Breast epithelium (tissue), 4 donors: Measurements from ENCODE around the gene EHD3. TPM values are rescaled to one million over a fixed set of nuclear protein-coding genes. Genes with fewer than 3 reads are reported as not detected.

Experiments used
- DNase-seq, 2 donors: peaks; one replicate each; pipeline ENCODE4 v3.0.0-alpha.2; 2019; ENCODE audit warnings: low spot score in 2 of 2
- H3K27ac ChIP-seq, 2 donors: fragments of 200-600 bp; sonication (generic) in 1 of 2; one replicate each; pipeline ENCODE4 v1.5.1; 2016 to 2019; ENCODE audit warnings: mild to moderate bottlenecking in 1 of 2
- H3K27me3 ChIP-seq, 2 donors: fragments of 200-600 bp; sonication (generic) in 1 of 2; one replicate each; pipeline versions ENCODE4 v1.5.1 to v1.6.0; 2017 to 2019; ENCODE audit warnings: control low read depth in 1 of 2, mild to moderate bottlenecking in 1 of 2
- H3K36me3 ChIP-seq: fragments of 200-600 bp; one replicate; pipeline ENCODE4 v1.5.1; 2019
- H3K4me1 ChIP-seq, 2 donors: fragments of 200-600 bp; sonication (generic); one replicate each; pipeline ENCODE4 v1.5.1; 2016 to 2019; ENCODE audit warnings: control low read depth in 1 of 2
- H3K4me3 ChIP-seq, 3 donors: fragments of 200-600 bp; sonication (generic); 1 replicate in 2 of 3; 2 replicates in 1 of 3; pipeline ENCODE4 v1.5.1; 2016 to 2019; ENCODE audit warnings: mild to moderate bottlenecking in 3 of 3, moderate library complexity in 2 of 3
- H3K9me3 ChIP-seq, 2 donors: fragments of 200-600 bp; sonication (generic) in 1 of 2; one replicate each; pipeline ENCODE4 v1.5.1; 2016 to 2019; ENCODE audit warnings: control low read depth in 1 of 2
- POLR2A ChIP-seq: fragments of 450-650 bp; IDR thresholded peaks from one replicate; pipeline ENCODE4 v1.6.1; 2016; ENCODE audit warnings: antibody characterized with exemption, mild to moderate bottlenecking, moderate library complexity
- POLR2AphosphoS5 ChIP-seq, 3 donors: sonication (generic); formaldehyde crosslinking; IDR thresholded peaks; one replicate each; pipeline ENCODE4 v1.6.1; 2017; ENCODE audit warnings: antibody characterized with exemption in 3 of 3
- intact Hi-C: fragments of 100-400 bp; cut with DNase I; formaldehyde crosslinking; loops from one replicate; pipeline ENCODE4 v1.15.1; 2023; ENCODE audit warnings: low total_unique reads
- total RNA-seq, 3 donors: library from RNA; depleted of rRNA; stranded (reverse); fragments of >200 nt; gene quantifications; one replicate each; pipeline ENCODE4 v1.1.0, GENCODE V29; 2016
- TF ChIP-seq, protein P1 (sequence below), 3 donors: fragments of 450-650 bp; IDR thresholded peaks; one replicate each; pipeline ENCODE4 v1.5.1; 2016 to 2017; ENCODE audit warnings: antibody characterized with exemption in 3 of 3, mild to moderate bottlenecking in 3 of 3, moderate library complexity in 3 of 3

EHD3 gene
- total RNA-seq, 3 donors from 2014 or later = 2.7 to 10.1 (median 9.2) TPM

- H3K9me3 ChIP-seq = no peaks in the 10 kb centered on the region
- no peaks in the 10 kb centered on the region for H3K27me3 ChIP-seq
- intact Hi-C loops = no loop called here
- H3K36me3 ChIP-seq = no peaks in the 10 kb centered on the region
- H3K4me3 ChIP-seq = no peak overlapping the region
- H3K4me1 ChIP-seq = no peaks in the 10 kb centered on the region
- H3K27ac ChIP-seq = no peak overlapping the region
- DNase-seq = no peak
- TF ChIP-seq, protein P1, sequence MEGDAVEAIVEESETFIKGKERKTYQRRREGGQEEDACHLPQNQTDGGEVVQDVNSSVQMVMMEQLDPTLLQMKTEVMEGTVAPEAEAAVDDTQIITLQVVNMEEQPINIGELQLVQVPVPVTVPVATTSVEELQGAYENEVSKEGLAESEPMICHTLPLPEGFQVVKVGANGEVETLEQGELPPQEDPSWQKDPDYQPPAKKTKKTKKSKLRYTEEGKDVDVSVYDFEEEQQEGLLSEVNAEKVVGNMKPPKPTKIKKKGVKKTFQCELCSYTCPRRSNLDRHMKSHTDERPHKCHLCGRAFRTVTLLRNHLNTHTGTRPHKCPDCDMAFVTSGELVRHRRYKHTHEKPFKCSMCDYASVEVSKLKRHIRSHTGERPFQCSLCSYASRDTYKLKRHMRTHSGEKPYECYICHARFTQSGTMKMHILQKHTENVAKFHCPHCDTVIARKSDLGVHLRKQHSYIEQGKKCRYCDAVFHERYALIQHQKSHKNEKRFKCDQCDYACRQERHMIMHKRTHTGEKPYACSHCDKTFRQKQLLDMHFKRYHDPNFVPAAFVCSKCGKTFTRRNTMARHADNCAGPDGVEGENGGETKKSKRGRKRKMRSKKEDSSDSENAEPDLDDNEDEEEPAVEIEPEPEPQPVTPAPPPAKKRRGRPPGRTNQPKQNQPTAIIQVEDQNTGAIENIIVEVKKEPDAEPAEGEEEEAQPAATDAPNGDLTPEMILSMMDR (IDR thresholded peaks at IDR 0.05) = no peak
- TF ChIP-seq POLR2A (no peak), POLR2AphosphoS5 (IDR thresholded peaks at IDR 0.05) (no peak)
These were observed 78.9 kb downstream of the EHD3 start for GRCh38 chr2:31312898-31313297.

GRCh38 chr2:31314761-31315160 is 80.8 kb downstream of the EHD3 start:
- no peaks in the 10 kb centered on the region for H3K9me3 ChIP-seq
- H3K4me3 ChIP-seq = no peak overlapping the region
- no peak overlapping the region for H3K27ac ChIP-seq
- DNase-seq = no peak
- TF ChIP-seq, protein P1 (IDR thresholded peaks at IDR 0.05) = no peak
- TF ChIP-seq POLR2A (no peak), POLR2AphosphoS5 (IDR thresholded peaks at IDR 0.05) (no peak)
- intact Hi-C loops = no loop called here
- no peaks in the 10 kb centered on the region for H3K36me3 ChIP-seq
- H3K27me3 ChIP-seq = no peaks in the 10 kb centered on the region
- H3K4me1 ChIP-seq = no peaks in the 10 kb centered on the region

DNA sequence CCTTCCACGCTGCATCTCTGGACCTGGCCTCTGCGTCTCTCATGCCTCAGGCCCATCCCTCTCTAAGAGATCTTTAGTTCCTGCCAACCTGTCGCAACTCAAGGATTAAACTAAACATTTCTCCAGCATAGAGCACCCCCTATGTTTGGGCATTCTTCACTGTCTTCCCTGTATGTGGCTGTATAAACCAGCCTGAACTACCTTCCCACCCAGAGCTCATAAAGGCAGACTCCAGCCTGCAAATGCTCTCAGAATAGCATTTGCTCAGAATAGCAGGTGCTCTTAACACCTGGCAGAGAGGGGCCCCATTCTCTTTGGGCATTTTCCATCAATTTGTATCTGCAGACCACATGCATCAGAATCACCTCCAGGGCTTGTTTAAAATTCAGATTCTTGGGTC is 83.4 kb downstream of the EHD3 start:
- no peak for DNase-seq
- Histone ChIP-seq H3K4me3 (no peak overlapping the region), H3K4me1 (no peaks in the 10 kb centered on the region), H3K27ac (no peak overlapping the region), H3K9me3 (no peaks in the 10 kb centered on the region), H3K27me3 (no peaks in the 10 kb centered on the region), H3K36me3 (no peaks in the 10 kb centered on the region)
- TF ChIP-seq, protein P1 (IDR thresholded peaks at IDR 0.05) = no peak
- TF ChIP-seq POLR2AphosphoS5 (IDR thresholded peaks at IDR 0.05) = no peak
- TF ChIP-seq POLR2A = no peak
- intact Hi-C loops = no loop called here

GRCh38 chr2:31318361-31319336 is 84.7 kb downstream of the EHD3 start:
- TF ChIP-seq POLR2AphosphoS5 (IDR thresholded peaks at IDR 0.05) = no peak
- TF ChIP-seq, protein P1 (IDR thresholded peaks at IDR 0.05) = no peak
- Histone ChIP-seq H3K9me3 (no peaks in the 10 kb centered on the region), H3K27me3 (no peaks in the 10 kb centered on the region), H3K4me3 (no peak overlapping the region), H3K4me1 (no peaks in the 10 kb centered on the region), H3K27ac (peak overlapping the region; percentile 29 to 72), H3K36me3 (no peaks in the 10 kb centered on the region)
- intact Hi-C loops = no loop called here
- no peak for DNase-seq

Other genes starting within 250 kb of the EHD3 start
- 1 to 10 TPM in 2 of 3 donors, under 1 TPM in 1; 0.16 to 4.3 (median 4.1) TPM for gene GALNT14, start 95.7 kb upstream of the EHD3 start, total RNA-seq
- gene CAPN14, start 16.6 kb upstream of the EHD3 start, total RNA-seq = under 1 TPM; 0.16 to 0.44 (median 0.33) TPM
- 1 to 10 TPM in 2 of 3 donors, under 1 TPM in 1; 0.16 to 6.9 (median 1.3) TPM for gene XDH, start 180.6 kb downstream of the EHD3 start, total RNA-seq